Stimulated activated CD8-positive, alpha-beta memory T cell treated with anti-CD3 and anti-CD28 coated beads, Interleukin-15, amount 100 ng/mL, for 4 hours (primary cell): ENCODE measurements around the gene PKNOX2.

ENCODE experiments used
- DNase-seq, 2 donors: peaks; one replicate each; pipeline ENCODE4 v3.0.0-alpha.2; 2020; ENCODE audit warnings: low read depth in 2 of 2

Gene PKNOX2

DNA sequence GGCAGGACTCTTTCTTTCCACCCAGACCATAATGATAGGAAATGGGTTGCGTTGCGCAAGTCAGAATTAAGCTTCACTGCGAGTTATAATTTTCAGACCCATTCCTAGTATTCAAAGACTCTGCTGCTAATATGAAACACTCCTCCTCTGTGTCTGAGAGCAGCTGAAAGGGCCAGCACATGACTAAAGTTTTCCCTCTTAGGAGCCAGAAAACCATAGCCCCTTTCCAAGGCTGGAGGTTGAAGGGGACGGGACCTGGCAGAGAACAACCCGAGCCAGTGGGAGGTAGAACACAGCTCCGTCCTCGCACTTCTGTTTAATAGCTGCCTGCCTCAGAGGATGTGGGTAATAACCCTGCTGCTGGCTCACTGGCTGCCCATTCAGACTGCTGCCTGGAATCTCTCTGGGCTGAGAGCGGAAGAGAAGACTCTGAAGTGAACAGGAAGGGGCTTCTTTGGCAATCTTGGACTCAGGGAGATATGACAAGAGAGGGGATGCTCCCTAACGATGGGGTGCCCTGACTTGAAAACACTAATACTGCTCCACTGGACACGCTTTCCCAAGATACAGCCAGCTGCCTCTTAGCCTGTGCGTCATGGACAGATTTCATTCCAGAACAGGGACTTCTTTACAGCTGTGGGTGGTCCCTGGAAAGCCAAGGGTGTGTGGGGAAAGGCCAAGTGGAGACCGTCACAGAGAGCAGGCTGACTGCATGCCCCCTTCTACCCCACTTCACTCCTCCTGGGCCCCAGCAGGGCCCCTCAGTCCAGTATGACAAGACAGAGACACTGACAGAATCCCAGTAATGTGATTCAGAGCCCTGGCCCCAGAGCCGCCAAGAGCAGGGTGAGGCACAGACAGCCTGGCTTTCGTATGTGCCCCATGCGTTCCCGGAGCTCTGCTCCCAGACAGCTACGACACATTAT, 174.6 kb downstream of the PKNOX2 start:
- DNase-seq: no peak

DNA sequence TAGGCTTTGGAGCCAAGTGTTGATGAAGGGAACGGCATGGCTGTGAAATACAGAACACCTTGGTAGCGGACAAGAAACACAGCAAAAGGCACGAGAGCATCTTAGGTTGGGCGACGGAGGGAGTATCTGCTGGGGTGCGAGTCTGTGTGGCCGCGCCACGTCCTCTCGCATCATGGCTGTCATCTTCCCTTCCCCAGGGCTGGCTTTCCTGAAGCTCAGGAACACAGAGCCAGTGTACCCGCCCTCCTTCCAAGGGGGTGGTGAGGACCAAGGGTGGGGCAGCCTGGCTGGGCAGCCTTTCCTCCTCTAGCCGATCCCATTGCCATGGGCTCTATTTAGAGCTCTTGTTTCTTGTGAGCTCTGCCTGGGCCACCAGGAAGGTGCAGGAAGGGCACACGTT, 177.1 kb downstream of the PKNOX2 start:
- DNase-seq: no peak

DNA sequence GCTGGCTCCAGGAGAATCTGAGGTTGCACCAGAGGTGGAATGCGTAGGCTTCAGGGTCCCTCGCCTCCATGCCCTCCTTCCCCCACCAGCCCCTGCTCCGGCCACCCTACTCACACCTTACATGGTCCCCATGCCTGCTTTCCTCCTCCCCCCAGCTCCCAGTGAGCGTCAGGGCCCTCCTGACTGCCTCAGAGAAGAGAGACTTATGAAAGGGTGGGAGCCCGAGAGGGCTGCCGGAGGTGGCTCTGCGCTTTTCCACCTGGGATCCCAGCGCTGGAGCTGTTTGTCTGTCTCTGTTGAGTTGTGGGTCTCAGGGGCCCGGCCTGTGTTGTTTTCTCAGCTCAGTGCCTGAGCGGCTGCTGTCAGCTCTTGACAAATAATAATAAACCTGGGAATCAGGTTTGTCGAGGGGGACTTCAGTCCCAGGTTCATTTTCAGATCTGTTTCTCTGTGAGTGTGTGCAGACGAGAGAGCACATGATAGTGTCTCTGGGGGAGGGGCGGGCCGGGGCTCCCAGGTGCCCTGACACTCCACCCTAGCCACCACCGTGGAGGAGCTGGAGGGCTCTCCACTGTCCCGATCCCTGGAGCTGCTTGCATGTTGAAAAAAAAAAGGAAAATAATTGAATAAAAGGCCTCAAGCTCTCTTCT, 177.9 kb downstream of the PKNOX2 start:
- DNase-seq: no peak

DNA sequence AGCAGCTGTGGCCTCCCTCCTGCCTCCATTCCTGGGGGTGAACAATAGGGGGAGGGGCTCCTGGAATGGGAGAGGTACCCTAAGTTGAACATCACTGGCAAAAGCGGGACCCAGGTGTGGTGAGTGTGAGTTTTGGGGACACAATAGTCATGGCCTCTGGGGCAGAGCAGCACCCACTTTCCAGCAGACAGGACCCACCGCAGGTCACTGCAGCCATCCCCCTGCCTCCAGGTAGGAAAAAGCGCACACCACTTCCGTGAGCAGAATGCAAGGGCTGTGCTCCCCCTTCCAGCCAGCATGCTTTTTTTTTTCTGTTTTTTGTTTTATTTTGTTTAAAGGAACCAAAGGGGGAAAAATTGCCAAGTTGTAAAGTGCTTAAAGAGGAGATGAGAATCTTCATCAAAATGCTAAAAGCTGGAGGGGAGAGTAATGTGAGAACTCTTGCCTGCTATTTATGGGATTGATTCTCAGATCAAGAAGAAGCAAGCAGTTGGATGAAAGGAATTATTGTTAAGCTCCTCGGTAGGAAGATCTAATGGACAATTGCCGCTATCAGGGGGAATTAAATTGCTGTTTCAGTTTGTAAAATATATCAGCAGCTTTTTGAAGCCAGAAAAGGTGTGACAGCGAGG, 178.7 kb downstream of the PKNOX2 start:
- DNase-seq: no peak

DNA sequence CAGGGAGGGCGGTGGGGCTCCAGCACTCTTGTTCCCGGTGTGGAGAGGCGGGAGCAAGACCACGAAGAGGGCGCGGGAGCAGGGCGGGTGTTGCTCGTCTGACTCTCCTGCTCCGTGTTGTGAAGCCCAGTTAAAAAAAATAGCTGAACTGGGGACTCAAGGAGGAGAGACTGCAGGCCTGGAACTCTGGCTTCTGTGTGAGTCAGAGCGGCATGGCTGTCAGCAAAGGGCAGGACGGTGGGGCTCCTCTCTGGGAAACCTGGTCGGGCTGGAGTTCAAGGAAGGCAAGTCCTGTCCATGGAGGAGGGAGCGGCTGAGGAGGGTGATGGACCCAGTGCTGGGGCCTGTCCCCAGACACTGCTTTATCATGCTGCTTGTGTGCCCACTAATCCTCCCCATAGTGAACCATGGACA, 179.2 kb downstream of the PKNOX2 start:
- DNase-seq: no peak

DNA sequence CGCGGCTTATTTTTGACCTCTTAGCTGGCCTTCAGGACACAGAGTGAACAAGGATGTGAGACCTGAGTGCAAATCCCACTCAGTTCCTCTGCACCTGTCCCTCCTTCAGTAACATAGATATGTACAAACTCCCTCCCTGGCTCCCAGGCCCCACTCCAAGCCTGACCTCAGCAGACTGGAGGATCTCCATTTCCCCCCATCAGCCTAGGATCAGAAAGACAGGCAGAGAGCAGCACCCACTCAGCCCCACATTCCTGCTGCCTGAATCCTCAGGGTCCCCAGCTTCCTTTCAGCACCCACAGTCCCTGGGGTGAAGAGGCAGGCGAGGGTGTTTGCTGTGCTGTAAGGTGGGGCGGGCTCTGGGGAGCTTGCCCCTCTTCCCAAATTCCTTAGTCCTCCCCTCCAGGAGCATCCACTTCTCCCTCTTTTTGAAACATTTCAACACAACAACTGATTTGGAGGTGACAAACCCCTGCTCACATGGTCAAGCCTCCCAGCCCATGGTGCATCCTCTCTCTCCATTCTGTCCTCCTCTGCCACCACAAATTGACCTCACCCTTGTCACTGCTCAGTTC, 180.4 kb downstream of the PKNOX2 start:
- DNase-seq: no peak

DNA sequence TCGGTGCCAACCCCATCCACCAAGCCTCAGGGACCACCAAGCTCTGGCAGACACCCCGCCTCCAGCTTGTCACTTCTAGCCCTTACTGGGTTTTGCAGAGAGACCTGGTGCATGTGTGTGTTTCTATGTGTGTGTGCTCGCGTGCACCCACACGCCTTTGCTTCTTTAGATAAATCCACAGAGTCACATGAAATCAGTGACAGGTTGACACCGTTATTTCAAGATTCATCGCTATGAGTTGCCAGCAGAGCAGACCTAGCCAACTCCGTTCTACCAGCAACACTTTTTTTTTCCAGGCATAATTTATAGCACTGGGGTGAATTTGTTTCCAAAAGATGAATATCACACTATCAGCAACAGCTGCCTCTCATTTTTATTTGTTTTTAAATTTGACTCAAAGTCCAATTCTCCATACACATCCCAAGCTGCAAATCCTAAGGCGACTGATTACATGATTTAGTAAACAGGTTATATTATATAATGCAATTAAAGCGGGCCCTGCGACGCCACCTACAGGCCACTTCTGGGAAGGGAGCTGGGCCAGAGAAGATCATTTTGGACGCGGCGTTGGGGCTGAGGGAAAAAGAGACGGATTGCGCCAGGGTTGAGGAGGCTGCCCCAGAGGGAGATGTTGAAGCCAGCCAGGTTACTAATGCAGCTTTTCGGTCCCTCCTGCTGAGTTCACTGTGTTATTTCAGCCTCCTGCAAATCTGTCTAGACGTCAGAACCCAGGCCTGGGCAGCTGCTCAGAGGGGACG, 181.0 kb downstream of the PKNOX2 start:
- no peak for DNase-seq

DNA sequence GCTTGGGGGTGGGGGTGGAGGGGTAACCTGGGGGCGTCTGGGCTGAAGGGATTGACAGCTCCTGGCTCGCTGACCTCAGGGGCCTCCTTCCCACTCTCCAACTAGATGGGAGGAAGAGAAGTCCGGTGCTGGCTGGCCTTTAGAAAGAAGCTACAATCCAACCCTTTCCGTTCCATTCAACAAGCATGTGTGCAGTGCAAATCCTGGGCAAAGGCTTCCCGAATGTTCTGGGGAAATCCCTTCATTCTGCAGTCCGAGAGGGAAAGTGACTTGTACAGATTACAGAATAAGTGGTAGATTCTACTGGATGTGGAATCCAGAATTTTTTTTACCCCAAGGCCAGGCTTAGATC, 181.6 kb downstream of the PKNOX2 start:
- DNase-seq: no peak

DNA sequence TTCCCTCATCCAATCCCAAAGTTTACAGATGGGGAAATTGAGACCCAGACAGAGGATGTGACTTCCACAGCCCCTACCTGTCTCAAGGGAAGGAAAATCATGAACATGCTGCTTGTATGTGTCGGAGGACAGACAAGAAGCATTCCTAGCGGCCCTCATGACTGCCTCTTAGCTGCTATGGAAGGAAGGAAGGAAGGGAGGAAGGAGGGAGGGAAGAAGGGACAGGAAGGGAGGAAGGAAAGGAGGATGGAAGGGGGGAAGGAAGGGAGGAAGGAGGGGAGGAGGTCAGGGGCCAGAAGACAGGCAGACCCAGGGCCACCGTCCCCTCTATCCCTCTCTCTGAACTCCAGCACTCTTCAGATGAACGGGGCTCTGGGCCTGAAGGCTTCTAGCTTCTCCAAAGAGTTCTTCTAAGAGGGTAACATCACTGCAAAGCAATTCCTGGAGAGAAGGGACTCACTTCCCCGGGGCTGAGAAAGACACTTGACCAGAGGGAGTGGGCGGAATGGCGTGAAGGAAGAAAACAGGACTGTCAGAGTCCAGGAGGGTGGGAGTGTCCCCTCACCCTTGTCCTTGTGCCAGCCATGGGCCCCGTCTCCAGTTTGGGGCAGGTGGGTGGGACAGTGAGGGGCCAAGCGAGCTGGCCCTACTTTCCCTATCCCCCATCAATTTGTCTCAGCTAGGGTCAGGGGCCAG, 182.2 kb downstream of the PKNOX2 start:
- no peak for DNase-seq

DNA sequence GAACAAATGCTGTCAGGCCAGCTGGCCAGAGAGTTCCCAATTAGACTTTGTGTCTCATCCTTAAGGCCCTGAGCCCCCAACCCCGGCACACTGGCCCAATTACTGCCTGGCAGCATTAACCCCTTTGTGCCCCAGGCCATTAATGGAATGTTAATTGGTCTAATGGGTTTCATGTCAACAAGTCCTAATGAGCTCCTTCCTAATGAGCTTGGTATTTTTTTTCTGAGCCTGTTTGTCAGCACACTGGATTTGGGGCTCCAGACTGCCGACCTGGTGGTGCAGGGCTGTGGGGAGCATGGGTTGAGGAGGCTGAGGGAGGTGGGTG, 182.7 kb downstream of the PKNOX2 start:
- DNase-seq: no peak

DNA sequence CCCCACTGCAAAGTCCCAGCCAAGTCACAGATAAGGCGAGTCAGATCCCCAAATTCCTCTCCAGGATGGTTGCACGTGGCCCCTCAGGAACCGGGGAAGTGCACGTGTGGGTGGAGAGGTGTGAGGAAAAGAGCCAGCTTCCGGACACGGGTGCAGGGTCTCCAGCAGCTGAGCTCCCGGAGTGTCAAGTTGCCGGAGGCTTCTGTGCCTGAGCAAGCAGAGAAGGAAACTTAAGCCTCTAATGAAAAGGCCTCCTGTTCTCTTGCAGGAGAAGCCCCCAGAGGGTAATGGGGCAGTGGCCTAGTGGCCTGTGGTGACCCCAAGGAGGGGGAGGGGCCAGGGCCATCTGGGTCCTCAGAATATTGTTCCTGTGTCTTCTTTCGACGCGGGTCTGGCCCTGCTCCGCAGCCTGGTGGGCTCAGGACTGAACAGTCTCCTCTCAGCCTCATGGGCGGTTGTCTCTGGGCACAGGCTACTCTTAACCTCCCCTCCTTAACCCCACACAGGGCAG, 183.6 kb downstream of the PKNOX2 start:
- no peak for DNase-seq

DNA sequence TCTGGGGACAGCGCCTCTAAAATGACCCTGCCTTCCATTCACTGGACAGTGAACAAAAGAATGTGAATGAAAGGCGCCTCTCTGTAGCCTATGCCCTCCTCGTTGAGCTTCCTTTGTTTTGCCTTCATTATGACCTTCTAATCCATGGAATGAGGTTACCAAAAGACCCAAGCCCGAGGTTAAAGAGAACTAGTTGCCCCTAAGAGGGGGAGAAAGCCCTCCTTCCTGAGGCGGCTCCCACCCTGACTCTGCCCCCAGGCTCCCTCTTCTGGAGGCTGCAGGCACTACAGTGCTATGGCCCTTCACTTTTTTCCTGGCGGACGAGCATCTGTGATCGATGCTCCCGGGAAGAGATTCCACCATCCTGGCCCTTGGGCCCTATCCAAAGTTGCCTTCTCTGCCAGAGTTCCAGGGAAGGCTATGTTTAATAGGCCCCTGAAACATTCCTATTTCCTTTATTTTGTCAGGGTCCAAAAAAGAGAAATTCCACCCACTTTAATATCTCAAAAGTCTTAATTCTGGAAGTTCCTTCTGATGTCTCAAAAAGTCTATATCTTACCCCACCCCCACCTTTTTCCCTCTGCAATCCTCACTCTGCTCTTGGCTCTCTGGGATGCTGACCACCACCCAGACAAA, 184.2 kb downstream of the PKNOX2 start:
- DNase-seq: no peak

DNA sequence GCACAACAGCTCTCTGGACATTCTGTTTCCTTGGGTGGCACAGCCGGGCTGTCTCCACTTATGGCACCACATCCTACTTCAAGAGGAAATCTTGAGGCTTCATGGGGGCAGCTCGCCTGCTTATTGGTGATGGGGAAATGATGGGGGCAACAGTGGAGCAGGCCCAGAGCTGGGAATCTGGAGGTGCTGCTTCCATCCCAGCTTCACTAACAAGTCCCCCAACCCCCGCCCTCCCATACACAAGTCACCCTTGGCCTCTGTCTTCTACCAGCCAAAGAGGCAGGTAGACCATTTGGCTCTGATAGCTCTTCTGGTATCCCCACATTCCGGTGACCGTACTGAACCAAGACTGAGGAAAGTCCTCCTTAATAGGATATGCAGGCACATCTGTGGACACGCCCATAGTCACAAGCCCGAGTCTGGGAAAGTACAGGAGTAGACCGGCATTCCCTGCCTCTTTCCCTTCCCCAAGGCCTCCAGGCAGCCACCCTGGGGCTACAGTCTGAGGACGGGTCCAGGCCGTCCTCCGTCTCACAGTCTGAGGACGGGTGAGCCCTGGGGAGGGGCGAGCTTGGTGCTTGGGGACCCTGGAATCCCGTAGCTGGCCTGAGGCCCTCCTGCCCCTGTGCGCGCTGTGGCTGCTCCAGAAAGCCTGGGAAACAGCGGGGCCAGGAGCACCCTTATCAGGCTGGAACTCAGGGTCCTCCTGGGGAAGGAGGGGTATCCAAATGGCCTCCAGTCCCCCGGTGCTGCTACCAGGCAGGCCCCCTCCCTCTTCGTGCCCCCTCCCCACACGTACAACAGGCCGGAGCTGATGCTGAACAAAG, 185.9 kb downstream of the PKNOX2 start:
- no peak for DNase-seq

DNA sequence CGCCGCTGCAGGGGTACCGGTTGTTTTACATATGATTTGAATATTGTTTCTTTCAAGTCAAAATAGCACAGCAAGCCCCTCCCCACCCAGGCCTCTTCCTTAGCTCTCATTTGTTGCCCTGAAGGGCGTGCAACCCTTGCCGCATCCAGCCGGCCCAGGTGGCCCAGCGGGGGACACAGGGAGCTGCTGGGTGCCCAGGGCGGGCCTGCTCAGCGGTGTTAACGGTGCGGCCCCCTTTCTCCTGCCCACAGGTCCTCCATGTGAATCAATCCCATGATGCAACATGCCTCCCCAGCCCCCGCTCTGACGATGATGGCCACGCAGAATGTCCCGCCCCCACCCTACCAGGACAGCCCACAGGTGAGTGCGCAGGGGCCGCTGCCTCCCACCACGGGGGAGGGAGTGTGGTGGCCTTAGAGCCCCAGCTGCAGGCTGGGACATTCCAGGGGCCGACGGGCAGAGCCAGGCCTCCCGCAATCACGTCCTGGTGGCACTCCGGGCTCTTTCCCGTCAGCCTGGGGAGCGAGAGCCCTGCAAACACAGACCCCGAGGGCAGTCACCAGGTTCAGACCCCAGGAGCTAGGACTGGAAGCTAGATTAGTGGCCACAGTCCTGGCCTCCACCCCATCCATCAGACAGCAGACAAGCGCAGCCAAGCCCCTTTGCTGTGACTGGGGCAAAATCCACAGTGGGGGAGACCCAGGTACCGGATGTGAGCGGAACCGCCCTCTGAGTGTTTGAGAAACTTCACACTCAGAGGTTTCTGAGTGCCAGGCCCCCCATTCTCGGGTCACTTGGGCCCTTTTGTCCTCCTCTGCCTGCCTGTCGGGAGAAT, 186.7 kb downstream of the PKNOX2 start:
- no peak for DNase-seq

DNA sequence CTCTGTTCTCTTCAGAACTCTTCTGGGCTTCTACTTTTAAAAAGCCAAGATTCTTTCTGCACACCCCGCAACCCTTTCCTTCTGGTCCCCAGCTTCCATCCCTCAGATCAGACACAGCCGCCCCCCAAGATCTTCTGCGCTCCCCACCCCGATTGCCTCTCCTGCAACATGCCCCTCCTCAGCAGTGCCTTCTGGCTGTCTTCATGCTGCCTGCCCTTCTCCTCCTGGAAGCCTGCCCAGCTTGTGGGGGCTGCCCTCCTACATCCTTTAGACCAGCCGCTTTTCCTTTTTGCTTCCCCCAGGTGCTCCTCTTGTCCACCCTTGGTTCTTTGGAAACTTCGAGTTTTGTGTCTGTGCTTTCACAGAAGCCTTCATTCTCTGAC, 187.3 kb downstream of the PKNOX2 start:
- DNase-seq: no peak

DNA sequence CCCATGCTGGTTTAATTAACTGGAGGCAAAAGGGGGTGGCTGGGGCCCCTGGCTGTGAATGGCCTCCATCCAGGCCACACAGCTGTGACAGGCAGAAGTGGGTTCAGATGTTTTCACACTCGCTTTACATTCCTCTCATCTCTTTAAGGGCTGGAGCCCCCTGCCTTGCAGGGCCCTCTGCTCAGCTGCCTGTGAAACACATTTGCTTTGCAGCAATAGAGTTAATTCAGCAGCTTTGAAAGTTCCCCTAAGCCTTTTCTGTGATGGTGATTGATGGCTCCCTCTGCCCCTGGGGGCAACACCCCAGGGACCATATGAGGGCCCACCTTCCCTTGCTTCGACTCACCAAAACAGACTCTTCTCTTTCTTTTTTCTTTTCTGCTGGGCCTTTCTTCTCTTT, 192.2 kb downstream of the PKNOX2 start:
- DNase-seq: no peak

DNA sequence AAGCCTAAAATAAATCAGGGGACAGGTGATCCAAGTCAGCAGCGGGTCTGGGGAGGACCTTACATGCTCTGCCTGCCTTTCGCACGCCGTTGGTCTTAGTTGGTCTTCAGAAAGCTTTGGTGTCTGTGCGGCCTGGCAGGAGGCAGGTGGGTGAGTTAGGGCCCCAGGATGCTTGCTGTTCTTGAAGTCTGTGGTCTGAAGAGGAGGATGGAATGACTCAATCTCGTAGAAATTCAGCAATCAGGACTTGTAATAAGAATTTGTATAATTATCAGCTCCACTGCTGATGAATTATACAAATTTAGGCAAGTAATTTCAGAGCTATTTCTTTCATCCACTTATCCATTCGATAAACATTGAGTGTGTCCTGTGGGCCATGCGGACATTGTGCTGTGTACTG, 193.0 kb downstream of the PKNOX2 start:
- DNase-seq: no peak

DNA sequence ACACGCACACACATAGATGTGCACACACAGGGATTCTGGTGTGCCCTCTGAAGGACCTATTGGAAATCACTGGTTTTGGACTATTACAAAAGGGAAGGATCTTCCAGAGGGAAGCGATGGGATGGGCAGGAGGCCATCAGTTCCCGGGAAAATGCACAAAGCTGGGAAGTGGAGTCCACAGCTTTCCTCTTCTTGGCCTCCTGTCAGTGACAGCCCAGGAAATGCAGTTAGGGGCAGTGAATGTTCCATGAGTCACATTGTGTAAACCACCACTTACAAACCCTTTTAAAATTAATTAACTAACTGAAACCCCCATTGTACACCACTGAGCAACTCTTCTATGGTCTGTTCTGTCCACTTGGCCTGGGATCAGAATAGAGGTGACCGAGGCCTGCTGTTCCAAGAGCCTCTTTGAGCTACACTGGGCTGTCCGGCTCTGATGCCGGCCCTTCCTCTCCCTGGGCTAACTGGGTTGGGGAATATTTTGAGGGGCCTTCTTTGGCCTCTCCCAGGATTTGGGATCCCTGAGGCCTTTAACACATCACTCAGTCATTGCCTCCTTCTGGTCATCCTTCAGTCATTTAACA, 193.8 kb downstream of the PKNOX2 start:
- no peak for DNase-seq

DNA sequence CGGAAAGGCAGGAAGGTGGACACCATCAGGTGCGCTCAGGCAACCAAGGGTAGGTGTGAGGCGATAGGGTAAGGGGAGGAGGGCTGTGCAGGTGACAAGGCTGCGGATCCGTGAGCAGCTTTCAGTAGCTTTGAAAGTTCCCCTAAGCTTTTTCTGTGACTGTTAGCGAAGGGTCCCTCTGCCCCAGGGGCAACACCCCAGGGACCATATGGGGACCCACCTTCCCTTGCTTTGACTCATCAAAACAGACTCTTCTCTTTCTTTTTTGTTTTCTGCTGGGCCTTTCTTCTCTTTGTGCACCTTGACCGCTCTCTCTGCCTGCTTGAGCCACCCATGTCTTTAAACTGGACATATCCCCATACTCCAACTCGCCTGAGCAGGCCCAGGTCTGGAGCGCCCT, 194.6 kb downstream of the PKNOX2 start:
- DNase-seq: no peak
